H9 (cell line): ENCODE results near the gene RETREG3. TPM values are rescaled to one million over a fixed set of nuclear protein-coding genes. Genes with fewer than 3 reads are reported as not detected.
"Not testable (repeated sequence)": the region's sequence is repeated elsewhere in the genome, so short reads cannot be mapped to it uniquely, and the experiment has no call there.

ENCODE experiments used
- DNase-seq: peaks from one replicate; pipeline ENCODE4 v3.0.0-alpha.2; 2017
- H2AFZ ChIP-seq: one replicate; pipeline ENCODE4 v1.6.1; 2013; ENCODE audit warnings: mild to moderate bottlenecking, low read length, control low read depth, moderate library complexity
- H2AK5ac ChIP-seq: 2 replicates; pipeline ENCODE4 v1.6.1; 2013; ENCODE audit warnings: low read length, control low read depth, mixed read lengths; ENCODE audit not compliant: insufficient read length
- H2BK120ac ChIP-seq: one replicate; pipeline ENCODE4 v1.6.1; 2013; ENCODE audit warnings: low read depth, mild to moderate bottlenecking, low read length, control low read depth, inconsistent platforms; ENCODE audit not compliant: poor library complexity, severe bottlenecking
- H2BK12ac ChIP-seq: 2 replicates; pipeline ENCODE4 v1.6.1; 2013; ENCODE audit warnings: low read length, control low read depth, mixed read lengths, low read depth; ENCODE audit not compliant: insufficient read length
- H2BK15ac ChIP-seq: 2 replicates; pipeline ENCODE4 v1.6.1; 2013; ENCODE audit warnings: low read depth, low read length, control low read depth
- H2BK20ac ChIP-seq: one replicate; pipeline ENCODE4 v1.6.1; 2013; ENCODE audit warnings: low read depth, mild to moderate bottlenecking, low read length, control low read depth, inconsistent platforms; ENCODE audit not compliant: poor library complexity, severe bottlenecking
- H2BK5ac ChIP-seq: 2 replicates; pipeline ENCODE4 v1.6.1; 2013; ENCODE audit warnings: low read length, control low read depth, mixed read lengths; ENCODE audit not compliant: insufficient read length
- H3K14ac ChIP-seq: 2 replicates; pipeline ENCODE4 v1.6.1; 2013; ENCODE audit warnings: low read length, control low read depth; ENCODE audit not compliant: insufficient read depth
- H3K18ac ChIP-seq: 2 replicates; pipeline ENCODE4 v1.6.1; 2013; ENCODE audit warnings: low read depth, mild to moderate bottlenecking, mixed read lengths, low read length, control low read depth; ENCODE audit not compliant: insufficient read length
- H3K23ac ChIP-seq: 2 replicates; pipeline ENCODE4 v1.6.1; 2013; ENCODE audit warnings: low read length, control low read depth, mixed read lengths, low read depth; ENCODE audit not compliant: insufficient read length
- H3K23me2 ChIP-seq: 2 replicates; pipeline ENCODE4 v1.6.1; 2013; ENCODE audit warnings: low read depth, mild to moderate bottlenecking, mixed read lengths, low read length, control low read depth; ENCODE audit not compliant: insufficient read length, poor library complexity, severe bottlenecking
- H3K27ac ChIP-seq: 2 replicates; pipeline ENCODE4 v1.5.1; 2013; ENCODE audit warnings: low read length, control low read depth, mixed read lengths, low read depth; ENCODE audit not compliant: insufficient read length
- H3K27me3 ChIP-seq: 2 replicates; pipeline ENCODE4 v1.6.1; 2013; ENCODE audit warnings: low read length, control low read depth, inconsistent platforms; ENCODE audit not compliant: insufficient read depth
- H3K4ac ChIP-seq: 2 replicates; pipeline ENCODE4 v1.6.1; 2013; ENCODE audit warnings: low read depth, mild to moderate bottlenecking, control low read depth, inconsistent platforms, low read length, moderate library complexity
- H3K4me1 ChIP-seq: 2 replicates; pipeline ENCODE4 v1.6.1; 2013; ENCODE audit warnings: low read length, control low read depth, inconsistent platforms; ENCODE audit not compliant: insufficient read depth
- H3K4me2 ChIP-seq: 2 replicates; pipeline ENCODE4 v1.6.1; 2013; ENCODE audit warnings: low read length, control low read depth, mixed read lengths; ENCODE audit not compliant: insufficient read length, insufficient read depth
- H3K56ac ChIP-seq: 2 replicates; pipeline ENCODE4 v1.6.1; 2013; ENCODE audit warnings: low read depth, mild to moderate bottlenecking, mixed read lengths, low read length, control low read depth; ENCODE audit not compliant: insufficient read length
- H3K79me1 ChIP-seq: 2 replicates; pipeline ENCODE4 v1.6.1; 2013; ENCODE audit warnings: low read depth, mild to moderate bottlenecking, moderate library complexity, low read length, control low read depth, inconsistent platforms; ENCODE audit not compliant: insufficient read depth, poor library complexity, severe bottlenecking
- H3K79me2 ChIP-seq: 2 replicates; pipeline ENCODE4 v1.6.1; 2013; ENCODE audit warnings: low read length, control low read depth, inconsistent platforms; ENCODE audit not compliant: insufficient read depth
- H3K9ac ChIP-seq: 2 replicates; pipeline ENCODE4 v1.6.1; 2013; ENCODE audit warnings: low read length, control low read depth, mixed read lengths; ENCODE audit not compliant: insufficient read length; ENCODE audit errors: extremely low read depth
- H3K9me3 ChIP-seq: one replicate; pipeline ENCODE4 v1.6.1; 2013; ENCODE audit warnings: low read depth, low read length, inconsistent platforms; ENCODE audit not compliant: control insufficient read depth
- H3T11ph ChIP-seq: one replicate; pipeline ENCODE4 v1.6.1; 2013; ENCODE audit warnings: mild to moderate bottlenecking, low read length, control low read depth, inconsistent platforms
- H4K20me1 ChIP-seq: one replicate; pipeline ENCODE4 v1.6.1; 2013; ENCODE audit not compliant: control insufficient read depth, insufficient read length, insufficient read depth
- H4K5ac ChIP-seq: 2 replicates; pipeline ENCODE4 v1.6.1; 2013; ENCODE audit warnings: low read depth, mild to moderate bottlenecking, mixed read lengths, low read length, control low read depth; ENCODE audit not compliant: insufficient read length
- H4K8ac ChIP-seq: replicated peaks from 2 replicates; pipeline ENCODE4 v1.6.1; 2013; ENCODE audit warnings: low read length, control low read depth, mixed read lengths, low read depth; ENCODE audit not compliant: insufficient read length
- H4K91ac ChIP-seq: 2 replicates; pipeline ENCODE4 v1.6.1; 2013; ENCODE audit warnings: low read depth, mild to moderate bottlenecking, moderate library complexity, mixed read lengths, low read length, control low read depth; ENCODE audit not compliant: insufficient read length
- H3K27ac Mint-ChIP-seq, 3 experiments: 2 replicates in 2 of 3; 3 replicates in 1 of 3; pipeline ENCODE4 v1.8.0; 2020 to 2021; ENCODE audit warnings: mixed read lengths in 3 of 3, mild to moderate bottlenecking in 1 of 3, moderate library complexity in 1 of 3
- H3K27me3 Mint-ChIP-seq: 2 replicates; pipeline ENCODE4 v1.8.0; 2021; ENCODE audit warnings: low read depth, mild to moderate bottlenecking, moderate library complexity, mixed read lengths
- H3K36me3 Mint-ChIP-seq, 3 experiments: 2 replicates in 2 of 3; 3 replicates in 1 of 3; pipeline ENCODE4 v1.8.0; 2020 to 2021; ENCODE audit warnings: low read depth in 3 of 3, mixed read lengths in 3 of 3; ENCODE audit not compliant: insufficient read depth in 1 of 3
- H3K4me1 Mint-ChIP-seq, 2 experiments: 2 replicates each; pipeline ENCODE4 v1.8.0; 2020; ENCODE audit warnings: mixed read lengths in 2 of 2
- H3K4me3 Mint-ChIP-seq, 2 experiments: 2 replicates in 1 of 2; 3 replicates in 1 of 2; pipeline ENCODE4 v1.8.0; 2020 to 2021; ENCODE audit warnings: mild to moderate bottlenecking in 2 of 2, mixed read lengths in 2 of 2, moderate library complexity in 1 of 2
- H3K9me3 Mint-ChIP-seq, 2 experiments: 2 replicates in 1 of 2; 3 replicates in 1 of 2; pipeline ENCODE4 v1.8.0; 2020; ENCODE audit warnings: mild to moderate bottlenecking in 2 of 2, mixed read lengths in 2 of 2, moderate library complexity in 1 of 2
- CTCF ChIP-seq: fragments of 200-600 bp; sonication (generic); conservative IDR thresholded peaks from 3 replicates; pipeline ENCODE4 v1.8.0; 2021; ENCODE audit warnings: antibody characterized with exemption, mild to moderate bottlenecking
- WGBS: extraction: QIAGEN DNeasy Blood & Tissue Kit; methylation state at CpG from one replicate; pipeline ENCODE4 v1.1.7; 2013; ENCODE audit warnings: missing lambda C conversion rate, low lambda C conversion rate, mixed read lengths; ENCODE audit not compliant: insufficient read length; ENCODE audit errors: extremely low coverage; 5-methylcytosine and 5-hydroxymethylcytosine counted together
- total RNA-seq: library from RNA; stranded (reverse); gene quantifications from 2 replicates; pipeline ENCODE4 v1.2.1, GENCODE V29; 2021

RETREG3 gene
- total RNA-seq, 1 experiment from 2014 or later, result 47.3 TPM

- no peak overlapping the region for H3K4me2 ChIP-seq
- no peak overlapping the region for H3K9ac ChIP-seq
- no peaks in the 10 kb centered on the region for H4K20me1 ChIP-seq
- H3K4ac ChIP-seq, result no peak overlapping the region
- no peak overlapping the region for H3K23ac ChIP-seq
- no peak overlapping the region for H3K14ac ChIP-seq
- TF ChIP-seq CTCF, result no peak
- peaks cover 35 to 48% (median 48%) of the 10 kb centered on the region in 3 experiments for H3K36me3 Mint-ChIP-seq
- H3K23me2 ChIP-seq, result peaks cover 10% of the 10 kb centered on the region
- H4K5ac ChIP-seq, result no peak overlapping the region
- no peak for DNase-seq
- H3K4me1 Mint-ChIP-seq, result peaks cover 9 to 10% of the 10 kb centered on the region in 2 experiments
- H2BK12ac ChIP-seq, result no peak overlapping the region
- no peak overlapping the region for H4K8ac ChIP-seq
- H3K27me3 Mint-ChIP-seq, result no peaks in the 10 kb centered on the region
- H4K91ac ChIP-seq, result no peak overlapping the region
- peaks cover 0 to 3% of the 10 kb centered on the region in 2 experiments; a peak in 1 of 5 replicates for H3K9me3 Mint-ChIP-seq
- H3K27ac Mint-ChIP-seq, result no peak overlapping the region
- no peak overlapping the region for H3K18ac ChIP-seq
- no peaks in the 10 kb centered on the region for H3K4me1 ChIP-seq
- H3T11ph ChIP-seq, result no peak overlapping the region
- H2AFZ ChIP-seq, result no peak overlapping the region
- WGBS, result no CpG with 5 or more reads among the region's 4 CpGs
- no peak overlapping the region; a peak in 1 of 5 replicates for H3K4me3 Mint-ChIP-seq
- H2BK15ac ChIP-seq, result no peak overlapping the region
- no peak overlapping the region for H2AK5ac ChIP-seq
- no peaks in the 10 kb centered on the region for H3K27me3 ChIP-seq
- H2BK120ac ChIP-seq, result no peak overlapping the region
- no peak overlapping the region for H3K27ac ChIP-seq
- H3K79me2 ChIP-seq, result peaks cover 8% of the 10 kb centered on the region; the same call in 1 of the 2 replicates
- no peak overlapping the region for H3K56ac ChIP-seq
- H2BK5ac ChIP-seq, result no peak overlapping the region
- no peak overlapping the region for H2BK20ac ChIP-seq
- peaks cover 4% of the 10 kb centered on the region for H3K79me1 ChIP-seq
- H3K9me3 ChIP-seq, result no peaks in the 10 kb centered on the region
These were observed 2.8 kb upstream of the RETREG3 start for GRCh38 chr17:42612013-42612412.

DNA sequence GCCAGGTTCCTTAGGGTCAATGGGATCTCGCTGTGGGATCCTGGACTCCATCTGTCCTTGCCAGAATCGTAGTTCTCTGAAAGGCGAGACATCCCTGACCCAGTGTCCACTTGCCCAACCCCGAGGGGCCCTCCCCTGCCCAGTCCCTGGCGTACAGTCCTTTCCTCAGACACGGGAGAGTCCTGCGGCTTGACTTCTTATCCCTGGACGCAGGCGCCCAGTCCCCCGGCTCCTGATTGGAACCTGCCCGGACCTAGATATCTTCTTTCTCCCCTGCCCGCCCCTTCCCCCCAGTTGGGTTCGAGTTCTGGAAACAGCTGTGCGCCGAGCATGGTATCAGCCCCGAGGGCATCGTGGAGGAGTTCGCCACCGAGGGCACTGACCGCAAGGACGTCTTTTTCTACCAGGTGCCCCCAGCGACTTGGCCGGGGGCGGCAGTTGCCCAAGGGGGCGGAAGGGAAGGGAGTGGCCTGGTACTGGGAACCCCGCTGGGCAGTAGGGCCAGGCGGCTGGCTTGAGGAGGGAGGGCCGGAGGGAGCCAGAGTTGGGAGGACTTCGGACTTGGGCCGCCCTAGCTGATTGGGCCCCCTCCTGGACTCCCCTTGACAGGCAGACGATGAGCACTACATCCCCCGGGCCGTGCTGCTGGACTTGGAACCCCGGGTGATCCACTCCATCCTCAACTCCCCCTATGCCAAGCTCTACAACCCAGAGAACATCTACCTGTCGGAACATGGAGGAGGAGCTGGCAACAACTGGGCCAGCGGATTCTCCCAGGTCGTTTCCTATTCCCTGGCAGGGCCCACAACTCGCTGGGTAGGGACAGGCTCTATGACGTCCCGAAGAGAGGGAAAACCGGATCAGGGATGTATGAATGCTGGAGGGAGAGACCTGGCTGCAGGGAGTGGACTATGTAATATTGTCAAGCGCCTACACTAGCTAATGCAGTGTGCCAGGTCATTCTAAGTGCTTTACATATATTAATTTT lies 934 bp upstream of the RETREG3 start:
- not testable (repeated sequence) for H3K18ac ChIP-seq, H4K91ac ChIP-seq, H2AK5ac ChIP-seq, H3T11ph ChIP-seq, H3K4ac ChIP-seq, H3K79me1 ChIP-seq, H2BK120ac ChIP-seq, H3K9me3 ChIP-seq, H3K9me3 Mint-ChIP-seq, H3K27me3 ChIP-seq, H3K14ac ChIP-seq, H2BK12ac ChIP-seq, H3K79me2 ChIP-seq, H4K20me1 ChIP-seq, H2BK20ac ChIP-seq, H3K56ac ChIP-seq, H2BK5ac ChIP-seq, H4K5ac ChIP-seq, H3K27ac ChIP-seq, H3K23ac ChIP-seq, H3K27me3 Mint-ChIP-seq, H2AFZ ChIP-seq, H4K8ac ChIP-seq, H3K4me1 ChIP-seq, H2BK15ac ChIP-seq
- Mint-ChIP-seq H3K4me1 (peaks cover 10 to 11% of the 10 kb centered on the region in 2 experiments), H3K36me3 (peaks cover 29 to 39% (median 38%) of the 10 kb centered on the region in 3 experiments), H3K4me3 (peak overlapping the region; percentile 96 to 98), H3K27ac (peak overlapping the region; percentile 81 to 92 (median 90))
- Histone ChIP-seq H3K23me2 (peaks cover 10% of the 10 kb centered on the region), H3K9ac (peak overlapping the region; percentile 41), H3K4me2 (peak overlapping the region; percentile 31)
- WGBS, result no CpG with 5 or more reads among the region's 42 CpGs
- DNase-seq, result peak; percentile 65
